ENCODE results near the gene CA9. TPM values are rescaled to one million over a fixed set of nuclear protein-coding genes. Genes with fewer than 3 reads are reported as not detected.

The CA9 gene
- total RNA-seq, 1 donor from 2014 or later, result 0.55 TPM

DNA sequence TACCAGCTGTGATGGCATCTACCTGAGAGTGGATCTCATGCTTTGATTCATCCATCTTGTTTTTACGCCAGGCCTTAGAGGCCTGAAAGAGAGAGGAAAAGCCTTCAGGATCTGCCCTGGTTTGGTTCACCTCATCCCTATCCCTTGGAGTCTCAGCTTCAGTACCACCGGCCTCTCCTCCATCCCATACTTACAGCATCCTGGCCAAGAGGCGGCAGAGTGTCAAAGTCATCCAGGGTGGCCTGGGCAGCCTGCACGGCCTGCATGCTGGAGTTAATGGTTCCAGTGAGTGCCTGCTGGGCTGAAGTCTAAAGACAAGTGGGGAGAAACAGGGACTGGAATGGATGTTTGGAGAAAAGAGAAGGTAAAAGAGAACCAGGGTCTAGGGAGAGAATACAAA is 45.8 kb downstream of the CA9 start:
- intact Hi-C loops (cut with DNase I), result no loop called here
- H3K36me3 ChIP-seq, result peaks cover 100% of the 10 kb centered on the region
- no peak overlapping the region for H3K4me3 ChIP-seq
- no peaks in the 10 kb centered on the region for H3K4me1 ChIP-seq
- ATAC-seq, result no peak
- H3K27me3 ChIP-seq, result no peaks in the 10 kb centered on the region
- TF ChIP-seq, protein P1, sequence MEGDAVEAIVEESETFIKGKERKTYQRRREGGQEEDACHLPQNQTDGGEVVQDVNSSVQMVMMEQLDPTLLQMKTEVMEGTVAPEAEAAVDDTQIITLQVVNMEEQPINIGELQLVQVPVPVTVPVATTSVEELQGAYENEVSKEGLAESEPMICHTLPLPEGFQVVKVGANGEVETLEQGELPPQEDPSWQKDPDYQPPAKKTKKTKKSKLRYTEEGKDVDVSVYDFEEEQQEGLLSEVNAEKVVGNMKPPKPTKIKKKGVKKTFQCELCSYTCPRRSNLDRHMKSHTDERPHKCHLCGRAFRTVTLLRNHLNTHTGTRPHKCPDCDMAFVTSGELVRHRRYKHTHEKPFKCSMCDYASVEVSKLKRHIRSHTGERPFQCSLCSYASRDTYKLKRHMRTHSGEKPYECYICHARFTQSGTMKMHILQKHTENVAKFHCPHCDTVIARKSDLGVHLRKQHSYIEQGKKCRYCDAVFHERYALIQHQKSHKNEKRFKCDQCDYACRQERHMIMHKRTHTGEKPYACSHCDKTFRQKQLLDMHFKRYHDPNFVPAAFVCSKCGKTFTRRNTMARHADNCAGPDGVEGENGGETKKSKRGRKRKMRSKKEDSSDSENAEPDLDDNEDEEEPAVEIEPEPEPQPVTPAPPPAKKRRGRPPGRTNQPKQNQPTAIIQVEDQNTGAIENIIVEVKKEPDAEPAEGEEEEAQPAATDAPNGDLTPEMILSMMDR (IDR thresholded peaks at IDR 0.05), result no peak
- H3K9me3 ChIP-seq, result no peaks in the 10 kb centered on the region
- no peak for DNase-seq
- no peak overlapping the region for H3K27ac ChIP-seq

DNA sequence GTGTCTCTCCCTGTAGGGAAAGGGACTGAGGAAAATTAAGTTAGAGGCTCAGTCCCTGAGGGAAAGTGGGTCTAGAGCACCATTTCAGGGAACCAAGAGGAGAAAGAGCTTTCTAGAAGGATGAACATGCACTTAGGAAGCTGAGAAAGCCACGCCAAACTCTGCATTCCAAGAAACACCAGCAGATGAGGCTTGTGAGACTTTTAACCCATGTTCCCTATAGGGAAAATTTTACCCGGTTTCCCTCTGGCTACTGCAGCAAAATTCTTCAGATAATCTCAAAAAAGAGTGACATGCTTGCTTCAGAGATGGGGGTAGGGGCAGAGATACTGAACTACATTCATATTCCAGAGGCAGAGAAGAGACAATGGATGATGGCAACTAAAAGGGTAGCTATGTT is 49.7 kb downstream of the CA9 start:
- Histone ChIP-seq H3K4me1 (peaks cover 24% of the 10 kb centered on the region), H3K27me3 (no peaks in the 10 kb centered on the region), H3K4me3 (no peak overlapping the region), H3K36me3 (peaks cover 79% of the 10 kb centered on the region), H3K27ac (no peak overlapping the region), H3K9me3 (no peaks in the 10 kb centered on the region)
- ATAC-seq, result no peak
- TF ChIP-seq, protein P1 (IDR thresholded peaks at IDR 0.05), result no peak
- DNase-seq, result no peak
- intact Hi-C loops (cut with DNase I), result no loop called here

DNA sequence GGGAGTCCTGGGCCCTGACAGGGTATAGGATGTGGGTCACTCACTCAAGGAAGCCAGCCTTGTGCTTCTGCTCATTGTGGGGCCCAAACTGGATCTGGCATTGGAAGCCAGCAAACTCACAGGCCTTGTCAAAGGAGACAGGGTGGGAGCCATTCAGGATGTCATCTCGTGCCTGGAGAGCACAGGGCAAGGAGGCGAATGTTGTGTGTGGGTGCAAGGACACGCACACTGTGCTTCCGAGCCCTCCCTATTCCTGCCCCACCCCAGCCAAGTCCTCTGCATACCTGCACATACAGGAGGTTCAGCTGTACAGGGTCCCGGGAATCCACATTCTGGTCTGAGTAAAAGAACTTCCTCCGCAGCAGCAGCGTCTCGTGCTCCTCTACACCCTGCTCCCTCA is 50.2 kb downstream of the CA9 start:
- peaks cover 28% of the 10 kb centered on the region for H3K4me1 ChIP-seq
- intact Hi-C loops (cut with DNase I), result no loop called here
- H3K4me3 ChIP-seq, result no peak overlapping the region
- no peaks in the 10 kb centered on the region for H3K9me3 ChIP-seq
- no peak overlapping the region for H3K27ac ChIP-seq
- peaks cover 75% of the 10 kb centered on the region for H3K36me3 ChIP-seq
- TF ChIP-seq, protein P1 (IDR thresholded peaks at IDR 0.05), result no peak
- ATAC-seq (no peak), DNase-seq (no peak)
- no peaks in the 10 kb centered on the region for H3K27me3 ChIP-seq

DNA sequence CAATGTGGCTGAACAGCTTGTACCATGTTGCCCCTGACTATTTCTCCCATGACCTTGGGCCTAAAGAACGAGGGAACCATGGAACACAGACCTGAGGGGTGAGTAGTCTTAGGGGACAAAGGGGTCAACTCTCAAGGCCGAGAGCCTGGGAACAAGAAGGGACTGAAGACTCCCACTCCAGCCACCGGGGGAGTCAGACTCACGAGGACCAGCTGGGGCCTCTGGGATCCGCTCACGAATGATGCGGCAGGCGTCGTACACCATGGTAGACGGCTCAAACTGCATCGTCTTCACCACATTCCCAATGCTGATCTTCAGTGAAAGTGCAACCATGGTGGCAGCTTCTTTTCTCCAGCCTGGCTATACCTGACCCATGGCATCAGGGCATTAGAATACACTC is 51.6 kb downstream of the CA9 start:
- H3K27ac ChIP-seq, result no peak overlapping the region
- intact Hi-C loops (cut with DNase I), result no loop called here
- TF ChIP-seq, protein P1 (IDR thresholded peaks at IDR 0.05), result no peak
- H3K36me3 ChIP-seq, result peaks cover 60% of the 10 kb centered on the region
- ATAC-seq, result no peak
- H3K4me1 ChIP-seq, result peaks cover 43% of the 10 kb centered on the region
- no peak overlapping the region for H3K4me3 ChIP-seq
- H3K27me3 ChIP-seq, result no peaks in the 10 kb centered on the region
- H3K9me3 ChIP-seq, result no peaks in the 10 kb centered on the region
- DNase-seq, result no peak

DNA sequence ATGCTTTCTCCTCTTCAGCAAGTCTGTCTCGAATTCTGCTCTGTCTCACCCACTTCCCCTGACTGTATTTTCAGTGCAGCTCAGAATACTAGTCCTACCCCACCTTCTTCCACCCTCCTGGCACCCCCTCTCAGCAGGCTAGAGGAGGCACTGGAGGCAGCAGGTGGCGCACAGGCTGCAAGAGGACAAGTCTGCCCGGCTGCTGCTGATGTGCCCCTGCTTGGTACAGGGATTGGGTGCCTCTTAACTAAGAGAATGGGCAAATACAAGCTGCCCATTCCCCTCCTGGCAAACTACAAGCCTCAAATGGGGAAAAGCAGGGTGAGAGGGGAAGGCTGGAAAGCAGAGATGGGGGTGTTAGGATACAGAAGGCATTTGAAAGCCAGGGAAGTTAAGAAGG is 53.2 kb downstream of the CA9 start:
- H3K4me1 ChIP-seq, result peaks cover 53% of the 10 kb centered on the region
- TF ChIP-seq, protein P1 (IDR thresholded peaks at IDR 0.05), result no peak
- no peaks in the 10 kb centered on the region for H3K9me3 ChIP-seq
- H3K4me3 ChIP-seq, result peak overlapping the region; percentile 64
- H3K36me3 ChIP-seq, result peaks cover 44% of the 10 kb centered on the region
- peak; percentile 75 for DNase-seq
- ATAC-seq, result peak; percentile 50
- H3K27me3 ChIP-seq, result no peaks in the 10 kb centered on the region
- intact Hi-C loops (cut with DNase I), result no loop called here
- peak overlapping the region; percentile 77 for H3K27ac ChIP-seq

DNA sequence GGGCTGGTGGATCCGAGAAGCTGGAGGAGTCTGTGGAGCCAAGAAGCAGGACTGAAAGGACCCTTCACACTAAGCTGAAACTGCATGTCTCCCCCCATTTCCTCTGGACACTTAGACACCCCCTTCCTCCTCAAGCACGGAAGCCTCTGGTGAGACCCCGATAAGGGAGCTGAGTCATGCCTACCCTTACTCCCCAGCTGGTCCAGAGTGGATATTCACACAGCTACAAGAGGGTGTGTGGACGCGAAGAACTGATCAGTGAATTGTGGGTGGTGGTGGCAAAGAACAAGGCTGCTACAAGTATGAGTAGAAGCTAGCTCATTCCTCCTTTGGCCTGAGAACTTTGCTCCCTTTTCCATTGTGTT is 53.9 kb downstream of the CA9 start:
- H3K27ac ChIP-seq, result peak overlapping the region; percentile 77

More for the DNA sequence above, 53.9 kb downstream of the CA9 start:
- Histone ChIP-seq H3K4me3 (peak overlapping the region; percentile 64), H3K27me3 (no peaks in the 10 kb centered on the region), H3K36me3 (peaks cover 37% of the 10 kb centered on the region), H3K9me3 (no peaks in the 10 kb centered on the region), H3K4me1 (peaks cover 53% of the 10 kb centered on the region)
- intact Hi-C loops (cut with DNase I), result no loop called here
- DNase-seq (no peak), ATAC-seq (no peak)
- TF ChIP-seq, protein P1 (IDR thresholded peaks at IDR 0.05), result no peak

All from upper lobe of right lung (tissue), 1 donor.